ENCODE measurements around the gene ENTPD8. TPM values are rescaled to one million over a fixed set of nuclear protein-coding genes. Genes with fewer than 3 reads are reported as not detected.
"Not testable (repeated sequence)": the region's sequence is repeated elsewhere in the genome, so short reads cannot be mapped to it uniquely, and the experiment has no call there.

ENTPD8 gene
- total RNA-seq, 1 donor from 2014 or later = not detected

DNA sequence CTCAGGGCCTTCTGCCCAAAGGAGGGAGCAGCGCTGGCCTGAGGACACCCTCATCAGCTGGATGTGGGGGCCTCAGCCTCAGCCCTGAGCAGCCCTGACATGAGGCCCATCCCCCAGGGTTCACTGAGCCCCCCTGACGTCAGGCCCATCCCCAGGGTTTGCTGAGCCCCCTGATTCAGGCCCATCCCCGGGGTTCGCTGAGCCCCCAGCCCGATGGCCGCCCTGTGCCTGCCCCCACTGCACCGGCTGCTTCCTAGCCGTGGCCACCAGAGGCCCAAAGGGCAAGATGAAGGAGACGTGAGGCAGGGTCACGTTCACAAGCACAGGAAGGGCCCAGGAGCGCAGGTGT, 37.4 kb upstream of the ENTPD8 start:
- DNase-seq (peak; percentile 13), ATAC-seq (no peak)
- intact Hi-C loops (cut with micrococcal nuclease) = no loop called here

DNA sequence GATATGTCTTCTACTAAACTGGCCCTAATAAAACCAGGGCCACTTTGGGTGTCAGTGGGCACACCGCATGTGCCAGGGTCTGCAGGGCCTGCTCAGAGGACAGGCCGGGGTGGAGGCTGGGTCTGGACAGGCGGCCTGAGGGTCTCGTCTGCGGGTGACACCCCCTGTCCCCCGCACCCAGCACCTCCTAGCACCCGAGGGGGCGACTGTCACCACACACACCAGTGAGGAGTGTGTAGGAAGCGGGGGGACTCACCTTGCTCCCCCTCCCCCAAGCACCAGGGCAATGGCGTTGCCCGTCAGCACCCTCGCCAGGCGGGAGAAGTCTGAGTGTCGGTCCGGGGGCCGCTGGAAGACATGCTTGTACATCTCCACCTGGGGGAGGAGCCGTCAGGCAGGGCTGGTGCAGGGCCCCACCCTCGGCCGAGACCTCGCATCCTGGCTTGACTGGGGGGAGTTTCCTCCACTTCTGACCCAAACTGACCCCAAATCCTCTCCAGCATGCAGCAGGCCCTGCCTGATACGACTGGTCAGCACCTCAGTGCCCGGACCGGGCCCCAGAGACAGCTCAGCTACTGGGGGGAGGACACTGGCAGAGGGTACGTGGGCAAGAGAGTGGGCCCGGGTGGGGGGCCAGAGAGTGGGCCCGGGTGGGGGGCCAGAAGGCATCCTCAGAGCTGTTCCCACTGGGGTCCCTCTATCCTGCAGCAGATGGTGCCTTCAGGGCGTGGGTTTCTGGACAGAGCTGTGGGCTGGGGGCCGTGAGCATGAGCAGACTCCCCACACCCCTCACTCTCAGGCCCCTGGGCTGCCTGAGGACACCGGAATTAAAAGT, 36.8 kb upstream of the ENTPD8 start:
- intact Hi-C loops (cut with micrococcal nuclease) = no loop called here
- ATAC-seq (no peak), DNase-seq (peak; percentile 17)

DNA sequence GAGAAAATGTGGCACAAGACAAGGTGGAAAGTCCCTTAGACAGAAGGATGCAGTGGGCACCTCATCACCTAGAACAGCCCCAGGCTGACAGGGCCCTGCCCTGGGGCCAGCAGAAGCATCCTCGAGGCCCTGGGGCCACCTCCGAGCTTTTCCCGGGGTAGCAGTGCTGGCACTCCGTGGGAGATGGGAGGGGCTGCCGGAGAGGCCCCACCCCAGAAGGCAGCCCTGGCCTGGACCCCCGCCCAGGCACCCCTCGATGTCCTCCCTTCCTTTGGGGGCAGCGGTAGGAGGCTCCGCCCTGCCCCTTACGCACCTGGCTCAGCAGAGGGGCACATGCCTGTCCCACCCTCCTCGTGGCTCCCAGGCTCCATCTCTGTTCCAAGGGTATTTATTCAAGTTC, 35.7 kb upstream of the ENTPD8 start:
- DNase-seq (peak; percentile 28), ATAC-seq (no peak)
- intact Hi-C loops (cut with micrococcal nuclease) = no loop called here

DNA sequence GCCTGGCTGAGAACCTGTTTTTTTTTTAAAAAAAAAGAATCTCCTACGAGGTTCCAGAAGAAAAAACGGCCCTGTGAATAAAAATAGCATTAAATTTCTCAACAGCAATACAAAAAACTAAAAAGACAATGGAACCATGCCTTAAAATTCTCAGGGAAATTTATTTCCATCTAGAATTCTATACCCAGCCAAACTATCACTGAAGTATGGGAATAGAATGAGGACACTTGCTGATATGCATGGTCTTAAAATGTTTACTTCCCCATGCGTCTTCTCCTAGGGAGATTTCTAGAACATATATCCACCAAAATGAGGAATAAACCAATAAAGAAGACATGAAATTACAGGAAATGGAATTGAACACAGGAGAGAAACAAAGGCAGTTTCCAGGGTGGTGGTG, 34.5 kb upstream of the ENTPD8 start:
- intact Hi-C loops (cut with micrococcal nuclease) = no loop called here
- no peak for ATAC-seq
- no peak for DNase-seq

DNA sequence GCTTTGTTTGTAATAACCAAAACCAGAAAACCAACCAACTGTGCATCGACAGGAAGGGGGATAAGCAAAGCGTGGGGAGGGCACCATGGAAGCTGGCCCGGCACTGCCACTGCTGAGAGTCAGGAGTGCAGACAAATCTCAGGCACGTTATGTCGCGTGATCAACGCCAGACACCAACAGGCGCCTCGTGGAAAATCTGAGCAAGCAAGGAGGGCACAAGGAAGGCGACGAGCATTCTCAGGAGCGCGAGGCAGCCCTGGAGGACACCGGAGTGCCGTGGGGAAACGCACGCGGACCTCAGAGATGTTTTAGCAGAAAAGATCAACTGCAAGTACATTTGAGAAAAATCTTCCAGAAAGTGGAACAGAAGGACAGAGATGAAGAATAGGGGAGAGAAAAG, 33.1 kb upstream of the ENTPD8 start:
- intact Hi-C loops (cut with micrococcal nuclease) = no loop called here
- DNase-seq (no peak), ATAC-seq (no peak)

DNA sequence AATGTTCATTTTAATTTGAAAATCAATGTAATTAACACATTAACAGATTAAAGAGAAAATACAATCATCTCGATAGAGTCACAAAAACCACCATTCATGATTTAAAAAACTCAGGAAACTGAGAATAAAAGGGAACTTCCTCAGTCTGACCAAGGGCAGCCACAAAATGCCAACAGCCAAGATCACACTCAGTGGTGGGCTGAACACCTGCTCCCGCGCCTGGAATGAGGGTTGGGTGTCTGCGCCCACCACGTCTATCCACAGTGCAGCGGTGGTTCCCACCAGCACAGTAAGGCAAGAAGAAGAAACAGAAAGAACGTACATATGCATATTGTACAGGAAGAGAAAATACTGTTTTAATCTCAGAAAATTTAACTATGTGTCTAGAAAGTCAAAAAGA, 29.6 kb upstream of the ENTPD8 start:
- ATAC-seq (no peak), DNase-seq (no peak)
- intact Hi-C loops (cut with micrococcal nuclease) = no loop called here

DNA sequence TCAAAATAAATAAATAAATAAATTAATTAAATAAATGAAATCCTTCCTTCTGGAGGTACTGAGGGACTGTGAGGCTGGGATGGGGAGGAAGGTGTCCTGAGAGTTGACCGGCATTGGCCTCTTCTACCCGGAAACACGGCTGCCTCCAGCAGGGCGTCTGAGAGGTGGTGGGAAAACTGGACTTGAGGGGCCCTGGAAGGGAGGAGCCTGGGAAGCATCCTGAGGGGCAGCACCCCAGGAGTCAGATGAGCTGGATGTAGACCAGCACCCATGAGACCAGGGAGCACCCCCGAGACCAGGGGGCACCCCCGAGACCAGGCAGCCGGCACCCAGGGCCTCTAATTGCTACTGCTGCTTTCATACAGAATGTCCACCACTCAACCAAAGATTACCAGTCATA, 26.7 kb upstream of the ENTPD8 start:
- intact Hi-C loops (cut with micrococcal nuclease) = no loop called here
- no peak for ATAC-seq
- peak; percentile 6 for DNase-seq

DNA sequence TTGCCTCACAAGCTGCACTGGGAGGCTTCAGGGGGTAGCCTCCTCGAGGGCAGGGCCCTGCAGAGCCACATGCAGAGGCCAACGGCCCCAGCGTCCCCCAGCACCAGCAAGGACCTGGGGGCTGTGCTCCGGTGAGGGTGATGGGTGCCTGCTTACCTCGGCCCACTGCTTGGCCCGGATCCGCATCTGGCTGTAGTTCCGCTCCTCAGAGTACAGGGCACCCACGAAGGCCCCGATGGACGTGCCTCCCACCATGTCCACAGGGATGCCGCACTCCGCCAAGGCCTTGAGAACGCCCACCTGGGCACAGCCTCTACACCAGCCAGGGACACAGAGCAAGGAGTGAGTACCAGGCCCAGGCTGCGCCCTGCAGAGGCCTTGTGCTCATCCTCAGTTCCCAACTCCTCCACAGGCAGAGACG, 26.0 kb upstream of the ENTPD8 start:
- DNase-seq (peak; percentile 24), ATAC-seq (no peak)
- intact Hi-C loops (cut with micrococcal nuclease) = no loop called here

DNA sequence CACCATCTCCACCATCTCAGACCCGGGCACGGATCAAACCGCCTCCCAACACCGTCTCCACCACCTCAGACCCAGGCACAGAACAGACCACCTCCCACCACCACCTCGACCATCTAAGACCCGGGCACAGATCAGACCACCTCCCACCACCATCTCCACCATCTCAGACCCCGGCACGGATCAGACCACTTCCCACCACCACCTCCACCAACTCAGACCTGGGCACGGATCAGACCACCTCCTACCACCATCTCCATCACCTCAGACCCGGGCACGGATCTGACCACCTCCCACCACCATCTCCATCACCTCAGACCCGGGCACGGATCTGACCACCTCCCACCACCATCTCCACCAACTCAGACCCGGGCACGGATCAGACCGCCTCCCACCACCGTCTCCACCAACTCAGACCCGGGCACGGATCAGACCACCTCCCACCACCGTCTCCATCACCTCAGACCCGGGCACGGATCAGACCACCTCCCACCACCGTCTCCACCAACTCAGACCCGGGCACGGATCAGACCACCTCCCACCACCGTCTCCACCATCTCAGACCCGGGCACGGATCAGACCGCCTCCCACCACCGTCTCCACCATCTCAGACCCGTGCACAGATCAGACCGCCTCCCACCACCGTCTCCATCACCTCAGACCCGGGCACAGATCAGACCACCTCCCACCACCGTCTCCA, 25.4 kb upstream of the ENTPD8 start:
- DNase-seq; ATAC-seq; intact Hi-C loops (cut with micrococcal nuclease): not testable (repeated sequence)

DNA sequence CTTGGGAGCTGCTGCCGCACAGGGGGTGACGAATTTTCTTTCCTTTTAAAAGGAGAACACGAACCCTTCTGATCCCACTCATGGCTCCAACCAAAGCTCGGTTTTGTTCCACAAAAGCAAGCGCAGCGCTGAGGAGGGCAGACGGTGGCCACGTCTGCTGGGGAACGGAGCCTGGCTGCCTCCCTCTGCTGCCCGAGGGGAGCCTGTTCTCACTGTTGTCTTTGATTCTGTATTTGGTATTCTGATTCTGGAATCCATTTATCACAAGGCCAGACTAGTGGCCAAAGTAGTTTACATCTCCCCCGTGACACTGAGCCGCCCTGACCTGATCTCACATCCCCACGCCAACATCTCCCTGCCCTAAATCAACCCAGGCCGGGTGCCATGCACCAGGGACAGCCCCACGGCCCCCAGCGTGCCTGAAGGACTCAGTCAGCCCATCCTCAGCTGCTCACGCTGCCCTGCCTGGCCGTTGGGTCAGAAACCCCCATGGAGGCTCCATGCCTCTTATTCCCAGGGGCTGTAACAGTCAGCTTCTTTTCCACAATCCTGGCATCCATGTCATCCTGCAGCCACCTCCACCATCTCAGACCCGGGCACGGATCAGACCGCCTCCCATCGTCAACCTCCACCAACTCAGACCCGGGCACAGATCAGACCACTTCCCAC, 24.7 kb upstream of the ENTPD8 start:
- intact Hi-C loops (cut with micrococcal nuclease) = no loop called here
- no peak for ATAC-seq
- no peak for DNase-seq

DNA sequence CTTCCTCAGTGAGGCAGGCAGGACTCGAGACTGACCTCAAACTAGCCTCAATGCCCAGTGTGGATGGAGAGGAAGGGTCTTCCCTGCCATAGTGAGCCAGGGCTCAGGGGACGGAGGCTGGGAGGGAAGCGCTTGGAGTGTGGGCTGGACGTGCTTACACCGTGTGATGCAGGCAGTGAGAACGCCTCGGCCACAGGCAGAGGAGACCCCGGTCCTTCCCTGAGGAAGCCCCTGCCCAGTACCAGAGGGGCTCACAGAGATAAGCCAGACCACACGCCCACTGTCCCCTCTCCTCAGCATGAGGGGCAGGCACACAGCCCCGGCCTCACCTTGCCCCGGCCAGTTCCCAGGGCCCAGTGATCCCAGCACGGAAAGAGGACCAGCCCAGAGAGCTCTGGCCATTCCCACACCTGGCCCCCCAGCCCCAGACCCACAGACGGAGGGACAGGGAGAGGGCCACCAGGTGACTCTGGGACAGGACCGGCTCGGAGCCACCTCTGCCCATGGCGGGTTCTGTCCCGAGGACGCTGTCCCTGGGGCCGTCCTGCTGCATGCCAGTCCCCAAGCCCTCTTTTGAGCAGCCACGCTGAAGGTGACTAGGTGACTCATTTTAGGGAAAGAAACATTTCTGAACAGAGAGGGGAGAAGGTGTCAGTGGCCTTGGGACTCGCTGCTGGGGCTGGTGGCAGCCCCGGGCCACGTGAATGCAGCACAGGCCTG, 24.0 kb upstream of the ENTPD8 start:
- no peak for ATAC-seq
- intact Hi-C loops (cut with micrococcal nuclease) = no loop called here
- DNase-seq = no peak

DNA sequence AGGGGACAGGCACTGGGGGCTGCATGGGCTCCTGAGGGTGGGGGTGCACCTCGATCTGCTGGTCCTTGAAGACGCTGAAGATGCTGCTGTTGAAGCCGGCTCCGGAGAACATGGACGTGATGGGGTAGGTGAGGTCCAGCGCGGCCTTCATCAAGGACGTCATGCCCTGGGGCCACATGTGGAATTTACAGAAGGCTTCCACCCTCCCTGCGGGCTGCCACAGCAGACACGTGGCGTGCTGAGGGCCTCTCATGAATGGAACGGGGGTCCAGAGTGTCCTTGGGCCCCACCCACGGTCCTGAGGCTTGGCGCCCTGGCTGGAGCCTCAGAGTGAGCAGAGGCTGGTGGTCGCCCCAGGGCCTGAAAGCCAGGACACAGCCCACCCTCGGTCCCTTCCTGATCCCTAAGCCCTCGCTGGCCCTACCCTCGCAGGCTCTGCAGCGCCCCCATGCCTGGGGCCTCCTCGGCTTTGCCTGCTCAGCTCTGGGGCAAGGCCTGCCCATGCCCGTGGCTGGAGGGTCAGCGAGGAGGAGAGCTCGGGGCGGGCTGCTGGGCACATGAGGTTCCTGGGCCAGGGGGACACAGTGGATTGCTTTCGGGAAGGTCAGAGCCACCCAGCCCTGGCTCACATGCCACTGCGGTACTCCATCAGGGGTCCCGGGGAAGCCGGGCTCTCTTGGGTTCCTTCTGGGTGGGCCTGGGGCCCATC, 23.3 kb upstream of the ENTPD8 start:
- no peak for ATAC-seq
- no peak for DNase-seq
- intact Hi-C loops (cut with micrococcal nuclease) = no loop called here

DNA sequence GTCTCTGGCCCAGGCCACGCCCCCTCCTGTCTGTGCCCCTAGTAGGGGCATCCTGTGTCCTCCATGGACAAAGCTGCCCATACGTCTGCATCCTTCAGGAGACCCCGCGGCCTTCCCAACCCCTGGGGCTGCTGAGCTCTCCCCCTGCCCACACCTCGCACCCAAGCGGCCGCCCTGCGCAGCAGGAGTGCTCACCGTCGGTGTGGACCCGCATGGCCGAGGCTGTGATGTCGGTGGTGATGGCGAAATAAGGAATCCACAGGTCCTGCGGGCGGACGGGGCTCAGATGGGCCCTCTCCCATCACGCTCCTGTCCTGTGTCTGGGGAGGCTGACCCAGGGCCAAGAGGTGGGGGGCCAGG, 22.8 kb upstream of the ENTPD8 start:
- ATAC-seq (no peak), DNase-seq (no peak)
- intact Hi-C loops (cut with micrococcal nuclease) = no loop called here

DNA sequence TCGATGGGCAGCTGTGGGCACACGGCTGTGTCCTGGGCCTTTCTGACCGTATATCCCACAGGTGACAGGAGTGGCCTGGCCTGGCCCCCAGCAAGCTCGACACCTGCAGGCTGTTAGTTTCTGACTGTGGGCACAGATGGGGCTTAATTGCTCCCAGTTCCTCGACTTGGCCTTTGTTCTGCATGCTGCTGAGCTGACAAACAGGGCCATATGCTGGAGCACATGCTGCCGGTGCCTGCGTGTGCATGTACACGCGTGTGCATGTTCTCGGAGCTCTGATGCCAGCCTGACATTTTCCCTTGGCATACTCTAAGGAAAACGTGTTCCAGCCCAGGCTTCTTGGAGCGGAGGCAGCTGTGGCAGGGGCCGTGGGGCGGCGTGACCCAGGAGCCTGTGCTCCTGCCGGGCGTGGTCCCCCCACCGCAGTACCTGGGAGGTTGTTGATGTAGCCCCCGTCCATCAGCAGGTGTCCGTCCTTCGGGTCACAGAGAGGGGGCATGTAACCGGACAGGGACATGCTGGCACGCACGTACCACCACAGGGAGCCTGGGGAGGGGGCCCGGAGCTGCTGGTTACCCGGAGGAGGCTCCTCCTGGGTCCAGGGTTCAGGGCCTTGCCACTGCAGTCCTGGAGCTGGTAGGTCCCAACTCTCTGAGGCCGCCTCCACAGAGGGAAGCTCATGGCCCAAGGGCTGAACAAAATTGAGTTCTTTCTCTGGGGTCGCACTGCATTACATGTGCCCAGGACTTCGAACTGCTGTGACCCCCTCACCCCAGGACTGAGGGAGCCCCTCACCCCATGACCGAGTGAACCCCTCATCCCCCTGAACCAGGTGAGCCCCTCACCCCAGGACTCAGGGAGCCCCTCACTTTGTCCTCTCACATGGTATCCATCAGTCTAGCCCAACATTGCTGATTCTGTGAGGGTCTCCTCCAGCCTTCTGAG, 22.1 kb upstream of the ENTPD8 start:
- ATAC-seq = no peak
- intact Hi-C loops (cut with micrococcal nuclease) = no loop called here
- no peak for DNase-seq

DNA sequence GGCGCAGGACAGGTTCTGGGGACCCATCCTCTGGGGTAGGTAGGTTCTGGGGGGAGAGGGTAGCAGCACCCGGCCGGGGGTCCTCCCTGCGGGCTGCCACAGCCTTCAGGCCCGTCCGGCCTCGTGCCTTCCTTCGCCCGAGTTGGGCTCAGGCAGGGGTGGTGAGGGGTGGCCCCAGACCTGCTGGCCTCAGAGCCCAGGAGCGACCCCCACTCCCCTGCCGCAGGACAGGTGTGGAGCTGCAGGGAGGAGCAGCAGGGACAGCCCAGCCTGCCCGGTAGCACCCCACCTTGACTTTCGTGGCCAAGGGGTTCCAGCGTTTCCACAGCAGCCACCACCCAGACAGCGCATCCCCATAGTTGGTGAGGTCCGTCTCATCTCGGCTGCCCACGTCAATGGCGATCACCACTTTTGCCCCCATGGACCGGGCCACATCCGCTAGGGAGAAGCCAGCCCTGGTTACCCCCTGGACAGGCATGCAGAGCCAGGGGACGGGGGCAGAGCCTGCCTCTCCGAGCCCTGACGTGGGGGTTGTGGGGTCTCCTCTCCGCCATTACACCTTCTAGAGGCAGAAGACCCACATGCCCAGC, 21.3 kb upstream of the ENTPD8 start:
- no peak for ATAC-seq
- intact Hi-C loops (cut with micrococcal nuclease) = no loop called here
- DNase-seq = no peak

DNA sequence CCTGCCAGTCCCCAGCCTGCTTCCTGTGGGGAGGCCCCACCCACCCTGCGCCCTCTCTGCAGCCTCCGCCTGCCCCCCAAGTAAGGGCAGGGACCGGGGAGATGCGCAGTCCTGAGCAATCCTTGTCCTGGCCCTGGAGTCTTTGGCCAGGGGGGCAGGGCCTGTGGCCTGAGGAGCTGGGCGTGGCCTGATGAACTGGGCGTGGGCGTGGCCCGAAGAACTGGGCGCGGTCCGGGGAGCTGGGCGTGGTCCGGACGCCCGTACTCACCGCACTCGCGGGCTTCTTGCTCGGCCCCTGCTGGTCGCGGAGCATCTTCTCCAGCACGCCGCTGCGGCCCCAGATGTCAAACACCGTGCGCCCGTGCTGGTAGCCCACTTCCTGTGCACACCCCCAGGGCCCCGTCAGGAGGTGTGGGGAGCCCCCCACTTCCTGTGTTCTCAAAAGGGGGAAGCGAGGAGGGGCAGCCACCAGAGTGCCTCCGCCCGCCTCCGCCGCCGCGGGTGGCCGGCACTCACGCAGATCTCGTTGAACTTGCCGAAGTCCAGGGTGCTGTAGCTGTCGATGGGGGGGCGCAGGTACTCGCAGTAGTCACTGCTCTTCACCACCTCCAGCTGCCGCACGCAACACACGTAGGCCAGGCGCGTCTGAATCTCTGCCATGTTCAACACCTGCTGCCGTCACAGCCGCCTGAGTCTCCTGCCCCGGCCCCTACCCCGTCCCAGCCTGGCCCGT, 20.7 kb upstream of the ENTPD8 start:
- intact Hi-C loops (cut with micrococcal nuclease) = no loop called here
- DNase-seq (peak; percentile 67), ATAC-seq (no peak)

DNA sequence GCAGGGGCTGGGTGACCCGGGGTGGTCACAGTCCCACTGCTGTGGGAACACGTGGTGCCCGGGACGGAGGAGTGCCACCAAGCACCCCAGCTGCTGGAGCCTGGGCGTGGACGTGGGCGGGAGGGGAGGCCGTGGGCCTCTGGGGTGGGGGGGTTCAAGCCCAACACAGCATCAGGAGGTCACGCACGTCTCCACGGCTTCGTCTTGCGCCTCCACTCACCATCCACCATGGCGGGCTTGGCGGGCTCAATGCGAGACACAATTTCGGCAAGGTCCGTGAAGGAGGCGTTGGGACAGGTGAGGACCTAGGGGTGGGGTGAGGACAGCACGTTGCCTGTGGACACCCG, 20.1 kb upstream of the ENTPD8 start:
- intact Hi-C loops (cut with micrococcal nuclease) = no loop called here
- ATAC-seq = no peak
- DNase-seq = no peak

Data from left ventricle myocardium superior (tissue), 1 donor.